HG03575 (cell line): ENCODE results near the gene KCTD11.
"Not testable (repeated sequence)": the region's sequence is repeated elsewhere in the genome, so short reads cannot be mapped to it uniquely, and the experiment has no call there.

Experiments
- ATAC-seq: cut with Tn5 transposase; IDR thresholded peaks from one replicate; pipeline ENCODE4 v1.9.1; 2021; ENCODE audit not compliant: unreplicated experiment, insufficient number of reproducible peaks, low FRiP score; ENCODE audit errors: extremely low read depth

The KCTD11 gene

DNA sequence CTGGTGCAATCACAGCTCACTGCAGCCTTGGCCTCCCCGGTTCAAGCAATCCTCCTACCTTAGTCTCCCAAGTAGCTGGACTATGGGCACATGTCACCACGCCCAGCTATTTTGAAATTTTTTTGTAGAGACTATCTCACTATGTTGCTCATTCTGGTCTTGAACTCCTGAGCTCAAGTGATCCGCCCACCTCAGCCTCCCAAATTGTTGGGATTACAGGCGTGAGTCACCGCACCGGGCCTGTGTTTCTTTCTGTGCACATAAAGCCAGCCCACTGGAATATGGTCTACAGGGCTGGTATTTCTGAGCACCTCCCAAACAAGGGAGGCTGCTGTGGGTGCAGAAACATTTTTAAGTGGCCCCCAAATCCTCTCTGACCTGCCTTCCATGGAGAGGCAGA, 11.3 kb downstream of the KCTD11 start:
- ATAC-seq: no peak

DNA sequence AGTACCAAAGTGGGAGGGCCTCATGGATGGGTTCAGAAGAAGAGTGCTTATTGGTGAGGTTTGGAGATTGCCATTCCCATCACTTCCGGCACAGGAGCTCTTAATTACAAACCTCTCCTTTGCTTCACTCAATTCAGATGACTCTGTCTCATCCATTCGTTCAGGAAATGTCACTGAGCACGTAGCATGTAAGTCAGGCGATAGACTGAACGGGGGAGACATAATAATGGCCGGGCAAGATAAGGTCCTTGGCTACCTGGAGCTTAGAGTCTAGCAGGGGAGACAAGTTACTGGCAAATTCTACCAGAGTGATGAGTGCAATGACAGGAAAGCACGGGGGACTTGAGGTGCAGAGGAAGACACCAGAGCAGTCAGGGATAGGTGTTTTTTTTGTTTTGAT, 14.0 kb downstream of the KCTD11 start:
- not testable (repeated sequence) for ATAC-seq

DNA sequence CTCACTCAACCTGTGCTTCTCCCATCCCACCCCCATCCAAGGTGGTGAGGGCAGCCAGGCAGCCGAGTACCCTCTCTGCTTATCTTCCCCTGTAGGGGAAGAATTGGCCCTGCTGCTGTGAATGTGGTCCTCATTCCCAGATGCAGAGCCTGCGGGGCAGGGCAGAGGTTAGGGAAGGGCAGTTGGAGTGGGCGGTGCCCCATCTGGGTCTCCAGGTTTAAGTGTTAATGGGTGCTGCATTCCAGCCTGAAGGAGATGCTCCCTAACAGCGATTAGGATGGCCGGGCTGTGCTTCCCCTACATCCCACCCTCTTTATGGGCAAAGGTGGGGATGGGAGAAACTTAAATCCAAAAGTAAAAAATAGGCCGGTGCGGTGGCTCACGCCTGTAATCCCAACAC, 15.1 kb downstream of the KCTD11 start:
- no peak for ATAC-seq

DNA sequence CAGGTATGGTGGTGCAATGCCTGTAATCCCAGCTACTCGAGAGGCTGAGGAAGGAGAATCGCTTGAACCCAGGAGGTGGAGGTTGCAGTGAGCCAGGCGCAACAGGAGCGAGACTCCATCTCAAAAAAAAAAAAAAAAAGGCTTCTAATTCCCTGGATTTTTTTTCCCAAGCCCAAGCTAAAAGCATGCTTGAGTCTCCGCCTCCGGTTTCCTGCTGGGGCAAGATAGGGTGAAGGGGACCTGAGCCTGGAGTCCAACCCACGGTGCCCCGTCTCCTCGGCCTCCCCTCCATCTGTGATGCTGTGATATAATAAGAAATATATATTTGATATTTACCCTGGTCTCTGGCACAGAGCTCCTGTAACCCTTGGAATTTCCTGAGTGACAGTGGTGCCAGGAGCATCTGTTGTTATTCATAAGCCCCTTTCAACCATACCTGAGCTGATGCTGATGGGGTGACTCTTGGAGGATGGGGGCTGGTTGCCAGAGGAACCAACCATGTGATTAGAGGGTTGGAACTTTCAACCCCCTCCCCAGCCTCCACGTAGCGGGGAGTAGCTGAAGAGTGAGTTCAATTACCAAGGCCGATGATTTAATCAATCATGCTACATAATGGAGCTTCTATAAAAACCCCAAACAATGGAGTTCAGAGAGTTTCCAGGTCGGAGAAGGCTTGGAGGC, 16.1 kb downstream of the KCTD11 start:
- no peak for ATAC-seq

DNA sequence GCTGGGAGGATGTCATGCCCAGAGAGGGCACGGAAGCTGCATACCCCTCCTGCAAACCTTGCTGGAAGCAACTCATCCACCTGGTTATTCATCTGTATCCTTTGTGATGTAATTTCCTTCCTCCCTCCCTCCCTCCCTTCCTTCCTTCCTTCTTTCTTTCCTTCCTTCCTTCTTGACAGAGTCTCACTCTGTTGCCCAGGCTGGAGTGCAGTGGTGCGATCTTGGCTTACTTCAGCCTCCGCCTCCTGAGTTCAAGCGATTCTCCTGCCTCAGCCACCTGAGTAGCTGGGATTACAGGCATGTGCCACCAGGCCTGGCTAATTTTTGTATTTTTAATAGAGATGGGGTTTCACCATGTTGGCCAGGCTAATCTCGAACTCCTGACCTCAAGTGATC, 16.6 kb downstream of the KCTD11 start:
- ATAC-seq: not testable (repeated sequence)

DNA sequence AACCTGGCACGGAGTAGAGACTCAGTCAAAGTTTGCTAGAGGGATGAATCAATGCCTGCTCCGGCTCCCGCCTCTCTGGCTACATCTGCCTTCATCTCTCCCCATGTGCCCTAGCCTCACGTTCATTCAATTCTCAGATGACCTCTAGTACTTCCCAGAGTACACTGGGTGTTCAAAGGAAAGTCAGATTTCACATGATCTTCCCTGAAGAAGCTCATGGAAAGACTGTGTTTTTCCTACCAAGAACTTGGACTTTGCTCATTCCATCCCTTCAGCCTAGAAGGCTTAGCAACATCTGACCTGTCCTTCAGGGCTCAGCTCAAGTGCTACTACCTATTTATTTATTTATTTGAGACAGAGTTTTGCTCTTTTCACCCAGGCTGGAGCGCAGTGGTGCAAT, 17.9 kb downstream of the KCTD11 start:
- no peak for ATAC-seq

DNA sequence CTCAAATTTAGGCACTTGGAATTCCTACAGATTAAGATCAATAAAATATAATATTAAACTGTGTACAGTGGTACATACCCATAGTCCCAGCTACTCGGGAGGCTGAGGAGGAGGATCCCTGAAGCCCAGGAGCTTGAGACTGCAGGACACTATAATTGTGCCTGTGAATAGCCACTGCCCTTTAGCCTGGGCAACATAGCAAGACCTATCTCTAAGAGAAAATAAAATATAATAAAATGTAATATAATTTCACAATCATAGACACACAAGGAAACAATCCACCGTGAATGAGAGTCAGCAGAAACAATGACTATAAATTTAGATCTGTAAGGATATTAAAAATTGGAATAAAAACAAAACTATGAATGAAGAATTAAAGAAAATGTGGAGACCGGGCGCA, 18.9 kb downstream of the KCTD11 start:
- ATAC-seq: no peak

DNA sequence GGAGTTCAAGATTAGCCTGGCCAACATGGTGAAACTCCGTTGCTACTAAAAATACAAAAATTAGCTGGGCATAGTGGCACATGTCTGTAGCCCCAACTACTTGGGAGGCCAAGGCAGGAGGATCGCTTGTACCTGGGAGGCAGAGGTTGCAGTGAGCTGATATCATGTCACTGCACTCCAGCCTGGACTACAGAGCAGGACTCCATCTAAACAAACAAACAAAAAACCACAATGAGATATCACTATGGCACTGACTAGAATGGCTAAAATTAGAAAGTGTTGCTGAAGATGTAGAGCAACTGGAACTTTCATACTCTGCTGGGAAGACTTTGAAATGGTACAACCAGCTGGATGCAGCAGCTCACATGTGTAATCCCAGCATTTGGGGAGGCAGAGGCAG, 22.4 kb downstream of the KCTD11 start:
- no peak for ATAC-seq

DNA sequence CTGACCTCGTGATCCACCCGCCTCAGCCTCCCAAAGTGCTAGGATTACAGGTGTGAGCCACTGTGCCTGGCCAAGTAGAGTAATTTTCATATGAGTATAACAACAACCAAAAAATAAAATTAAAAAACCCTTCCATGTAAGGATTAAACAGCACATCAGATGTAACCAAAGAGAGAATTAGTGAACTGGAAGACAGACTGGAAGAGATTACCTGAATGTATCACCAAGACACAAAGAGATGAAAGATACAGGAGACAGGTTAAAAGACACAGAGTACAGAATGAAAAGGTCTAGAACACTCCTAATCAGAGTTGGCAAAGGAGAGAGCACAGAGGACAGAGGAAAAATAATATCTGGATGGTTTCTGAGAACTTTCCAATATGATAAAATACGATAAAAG, 27.2 kb downstream of the KCTD11 start:
- ATAC-seq: no peak

DNA sequence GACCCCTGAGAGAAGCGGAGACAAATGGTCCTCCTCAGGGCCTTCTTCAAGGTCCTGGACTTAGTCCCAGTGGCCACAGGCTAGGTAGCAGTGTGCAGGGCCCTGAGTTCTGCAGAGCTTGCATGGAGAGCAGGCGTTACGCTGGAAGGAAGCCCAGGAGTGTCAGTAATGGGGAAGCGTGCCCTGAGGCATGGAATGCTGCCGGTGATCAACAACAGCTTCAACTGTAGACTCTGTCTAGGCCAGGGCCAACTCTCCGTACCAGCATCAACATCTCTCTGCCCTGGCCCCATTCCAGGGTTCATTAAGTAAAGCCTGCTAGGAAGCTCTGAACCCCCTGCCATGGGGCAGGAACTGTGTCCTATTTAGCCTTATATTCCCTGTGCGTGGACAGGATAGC, 28.4 kb downstream of the KCTD11 start:
- no peak for ATAC-seq

DNA sequence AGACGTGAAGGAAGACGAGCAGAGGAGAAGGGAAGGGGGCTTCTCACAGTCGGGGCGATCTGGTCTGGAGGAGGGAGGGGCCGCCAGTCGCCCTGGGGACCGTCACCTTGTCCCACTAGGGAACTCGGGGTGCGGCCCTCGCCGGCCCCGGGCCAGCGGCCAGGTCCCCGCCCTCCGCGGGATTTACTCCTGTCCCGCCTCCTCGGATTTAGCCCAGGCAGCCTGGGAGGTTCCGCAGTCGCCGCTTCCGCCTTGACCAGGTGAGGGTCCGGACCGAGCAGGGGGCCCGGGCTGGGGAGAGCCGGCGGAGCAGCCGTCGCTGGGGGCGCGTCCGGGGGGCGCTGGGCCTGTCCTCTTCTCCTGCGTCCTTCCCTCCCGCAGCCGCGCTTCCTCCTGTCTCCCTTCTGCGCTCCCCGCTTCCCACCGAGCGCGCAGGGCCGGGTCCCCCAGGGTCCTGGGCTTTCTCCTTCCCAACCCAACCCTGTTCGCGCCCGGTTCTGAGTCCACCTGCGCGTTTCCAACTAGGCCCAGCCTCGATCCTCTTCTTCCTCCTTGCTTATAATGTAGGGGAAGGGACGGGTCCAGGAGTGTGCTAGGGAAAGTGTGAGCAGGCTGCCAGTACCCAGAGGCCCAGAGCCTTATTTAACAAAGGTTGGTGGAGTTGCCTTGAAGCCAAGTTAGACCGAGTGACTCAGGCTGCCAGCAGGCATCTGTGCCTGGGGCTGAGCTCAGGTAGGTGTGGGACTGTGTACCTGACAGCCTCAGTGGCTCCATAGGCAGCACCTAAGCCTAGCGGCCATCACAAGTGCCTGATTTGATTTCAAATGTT, 29.1 kb downstream of the KCTD11 start, which contains the start of gene TNK1:
TNK1 (plus strand) TSS at position 235 of the 829 bp plus-strand sequence. CDS start 1,838 bp downstream, outside the sequence.
- no peak for ATAC-seq

DNA sequence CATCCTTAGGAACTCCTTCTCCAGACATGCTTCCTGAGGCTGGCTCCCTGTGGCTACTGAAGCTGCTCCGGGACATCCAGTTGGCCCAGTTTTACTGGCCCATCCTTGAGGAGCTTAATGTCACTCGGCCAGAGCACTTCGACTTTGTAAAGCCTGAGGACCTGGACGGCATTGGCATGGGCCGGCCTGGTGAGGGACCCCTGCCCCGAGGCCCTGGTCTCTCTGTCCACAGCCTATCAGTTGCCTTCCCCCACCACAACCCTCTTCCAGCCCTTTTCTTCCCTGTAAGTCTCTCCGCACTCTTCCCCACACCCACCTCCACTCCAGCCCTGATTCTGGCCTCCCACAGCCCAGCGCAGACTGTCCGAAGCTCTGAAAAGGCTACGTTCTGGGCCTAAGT, 30.9 kb downstream of the KCTD11 start:
- ATAC-seq: no peak

DNA sequence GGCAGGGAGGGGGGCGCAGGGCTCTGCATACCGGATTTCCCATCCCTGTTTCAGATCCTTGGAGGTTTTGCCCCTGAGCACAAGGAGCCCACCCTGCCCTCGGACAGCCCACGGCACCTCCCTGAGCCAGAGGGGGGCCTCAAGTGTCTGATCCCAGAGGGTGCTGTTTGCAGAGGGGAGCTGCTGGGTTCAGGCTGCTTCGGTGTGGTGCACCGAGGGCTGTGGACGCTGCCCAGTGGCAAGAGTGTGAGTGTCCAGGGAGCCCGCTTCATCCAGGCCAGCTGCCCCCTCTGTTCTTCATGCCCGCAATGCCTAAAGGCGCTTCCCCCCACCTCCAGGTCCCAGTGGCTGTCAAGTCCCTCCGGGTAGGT, 31.4 kb downstream of the KCTD11 start:
- ATAC-seq: no peak

DNA sequence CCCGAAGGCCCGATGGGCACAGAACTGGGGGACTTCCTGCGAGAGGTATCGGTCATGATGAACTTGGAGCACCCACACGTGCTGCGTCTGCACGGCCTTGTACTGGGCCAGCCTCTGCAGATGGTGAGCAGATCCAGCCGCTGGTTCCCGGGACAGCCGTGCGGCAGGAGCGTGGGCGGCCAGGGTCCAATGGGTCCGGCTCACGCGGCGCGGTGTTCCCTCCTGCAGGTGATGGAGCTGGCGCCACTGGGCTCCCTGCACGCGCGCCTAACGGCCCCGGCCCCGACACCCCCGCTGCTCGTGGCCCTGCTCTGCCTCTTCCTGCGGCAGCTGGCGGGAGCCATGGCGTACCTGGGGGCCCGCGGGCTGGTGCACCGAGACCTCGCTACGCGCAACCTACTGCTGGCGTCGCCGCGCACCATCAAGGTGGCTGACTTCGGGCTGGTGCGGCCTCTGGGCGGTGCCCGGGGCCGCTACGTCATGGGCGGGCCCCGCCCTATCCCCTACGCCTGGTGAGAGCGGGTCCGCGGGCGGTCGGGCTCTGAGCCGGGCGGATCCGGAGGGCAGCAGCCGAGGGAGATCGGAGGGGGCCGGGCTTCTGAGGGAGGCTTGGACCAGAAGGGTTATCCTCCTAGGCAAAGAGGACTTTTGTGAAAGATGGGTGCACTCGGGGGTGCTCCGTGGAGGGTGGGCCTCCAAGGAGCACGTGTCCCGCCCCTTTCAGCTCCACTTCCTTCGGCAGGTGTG, 32.0 kb downstream of the KCTD11 start:
- ATAC-seq: no peak

DNA sequence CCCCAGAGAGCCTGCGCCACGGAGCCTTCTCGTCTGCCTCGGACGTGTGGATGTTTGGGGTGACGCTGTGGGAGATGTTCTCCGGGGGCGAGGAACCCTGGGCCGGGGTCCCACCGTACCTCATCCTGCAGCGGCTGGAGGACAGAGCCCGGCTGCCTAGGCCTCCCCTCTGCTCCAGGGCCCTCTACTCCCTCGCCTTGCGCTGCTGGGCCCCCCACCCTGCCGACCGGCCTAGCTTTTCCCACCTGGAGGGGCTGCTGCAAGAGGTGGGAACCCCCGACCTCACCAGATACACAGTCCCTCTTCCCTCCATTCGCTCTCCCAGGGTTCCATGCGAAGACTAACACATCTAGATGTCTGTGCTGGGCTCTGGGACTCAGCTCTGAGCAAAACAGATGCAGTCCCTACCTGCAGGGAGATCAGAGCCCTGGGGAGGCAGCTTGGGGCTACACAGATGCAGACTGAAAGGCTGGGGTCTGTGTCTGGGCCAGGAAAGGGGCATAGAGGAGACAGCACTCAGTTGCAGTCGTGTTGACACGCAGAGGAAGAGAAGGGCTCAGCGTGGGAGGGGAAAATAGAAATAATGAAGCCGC, 32.6 kb downstream of the KCTD11 start:
- ATAC-seq: no peak

DNA sequence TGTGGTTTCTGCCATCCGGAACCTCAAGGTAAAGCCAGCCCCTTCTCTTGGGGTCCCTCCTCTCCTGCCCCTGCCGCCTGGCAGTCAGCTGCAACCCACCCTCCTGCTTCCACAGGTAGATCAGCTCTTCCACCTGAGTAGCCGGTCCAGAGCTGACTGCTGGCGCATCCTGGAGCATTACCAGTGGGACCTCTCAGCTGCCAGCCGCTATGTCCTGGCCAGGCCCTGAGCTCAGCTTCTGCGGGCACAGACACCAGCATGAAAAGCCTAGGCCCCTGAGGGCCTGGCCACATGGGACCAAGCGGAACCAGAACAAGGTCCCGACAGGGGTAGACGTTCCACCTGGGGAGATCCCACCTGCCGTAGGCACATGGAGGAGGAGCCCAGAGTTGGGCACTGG, 36.9 kb downstream of the KCTD11 start:
- ATAC-seq: no peak

DNA sequence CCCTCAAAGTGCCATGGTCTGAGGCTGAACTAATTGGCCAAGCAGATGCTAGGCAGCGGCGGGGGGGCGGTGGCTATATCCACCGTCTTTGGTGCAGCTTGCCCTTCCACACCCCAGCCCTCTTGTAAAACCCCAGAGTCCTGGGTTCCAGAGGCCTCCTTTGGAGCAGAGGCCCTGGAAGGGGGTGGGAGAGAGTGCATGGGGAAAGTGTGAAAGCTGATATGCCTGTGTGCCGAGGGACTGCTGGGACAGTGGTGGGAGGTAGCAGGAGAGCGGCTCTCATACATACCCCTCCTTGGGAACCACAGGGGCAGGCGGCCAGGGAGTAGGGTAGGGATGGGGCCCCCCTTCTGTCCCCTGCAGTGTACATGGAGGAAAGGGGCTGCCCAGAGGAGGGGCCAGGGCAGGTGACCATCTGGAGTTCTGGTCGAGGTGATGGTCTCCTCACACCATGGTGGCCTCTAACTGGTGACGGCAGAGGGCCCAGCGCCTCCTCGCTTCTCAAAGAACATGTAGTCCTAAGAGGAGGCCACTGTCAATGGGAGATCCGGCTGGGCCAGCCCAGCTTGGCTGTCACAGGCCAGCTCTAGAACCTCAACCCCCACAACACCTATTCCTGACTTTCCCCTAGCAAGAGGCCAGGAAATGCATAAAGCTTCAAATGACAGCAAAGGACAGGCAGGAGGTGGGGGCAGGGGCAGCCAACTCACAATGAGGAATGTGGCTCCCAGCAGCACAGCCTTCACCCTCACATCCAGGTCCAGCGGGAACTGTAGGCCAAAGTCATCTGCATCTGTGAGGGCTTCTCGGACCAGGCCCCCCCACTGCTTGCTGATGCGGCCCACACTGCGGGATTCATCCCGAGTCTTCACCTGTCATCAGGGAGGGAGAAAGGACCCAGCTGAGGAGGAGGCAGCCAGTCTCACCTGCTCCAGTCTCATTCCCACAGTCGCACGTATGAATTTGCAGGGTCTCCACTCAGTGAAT, 38.3 kb downstream of the KCTD11 start:
- ATAC-seq: no peak

DNA sequence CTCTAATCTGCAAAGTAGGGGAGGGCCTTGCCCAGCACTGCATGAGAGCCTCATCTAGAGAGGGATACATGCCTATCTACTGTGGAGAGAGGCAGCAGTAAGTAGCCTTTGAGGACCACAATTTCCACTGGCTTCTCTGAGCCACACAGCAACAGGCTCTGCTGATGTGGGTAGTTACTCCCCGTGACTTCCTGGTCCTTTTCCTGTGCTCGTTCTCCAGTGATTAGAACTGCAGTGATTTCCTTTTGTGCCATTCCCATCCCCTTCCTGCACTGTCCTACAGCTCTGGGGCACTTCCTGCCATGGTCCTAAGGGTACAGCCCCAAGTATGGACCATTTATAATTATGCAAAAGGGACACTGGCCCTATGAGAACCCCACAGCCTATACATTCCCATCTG, 39.3 kb downstream of the KCTD11 start:
- no peak for ATAC-seq
